Hematopoietic multipotent progenitor cell treated with erythropoietin and hydrocortisone succinate and interleukin-3 and kit ligand, for 4 days (in vitro differentiated cells): ENCODE results near the gene TRAPPC4.
"Not testable (repeated sequence)": the region's sequence is repeated elsewhere in the genome, so short reads cannot be mapped to it uniquely, and the experiment has no call there.

Source experiments
- DNase-seq: peaks from one replicate; pipeline ENCODE4 v3.0.0-alpha.2; 2015

Gene TRAPPC4

DNA sequence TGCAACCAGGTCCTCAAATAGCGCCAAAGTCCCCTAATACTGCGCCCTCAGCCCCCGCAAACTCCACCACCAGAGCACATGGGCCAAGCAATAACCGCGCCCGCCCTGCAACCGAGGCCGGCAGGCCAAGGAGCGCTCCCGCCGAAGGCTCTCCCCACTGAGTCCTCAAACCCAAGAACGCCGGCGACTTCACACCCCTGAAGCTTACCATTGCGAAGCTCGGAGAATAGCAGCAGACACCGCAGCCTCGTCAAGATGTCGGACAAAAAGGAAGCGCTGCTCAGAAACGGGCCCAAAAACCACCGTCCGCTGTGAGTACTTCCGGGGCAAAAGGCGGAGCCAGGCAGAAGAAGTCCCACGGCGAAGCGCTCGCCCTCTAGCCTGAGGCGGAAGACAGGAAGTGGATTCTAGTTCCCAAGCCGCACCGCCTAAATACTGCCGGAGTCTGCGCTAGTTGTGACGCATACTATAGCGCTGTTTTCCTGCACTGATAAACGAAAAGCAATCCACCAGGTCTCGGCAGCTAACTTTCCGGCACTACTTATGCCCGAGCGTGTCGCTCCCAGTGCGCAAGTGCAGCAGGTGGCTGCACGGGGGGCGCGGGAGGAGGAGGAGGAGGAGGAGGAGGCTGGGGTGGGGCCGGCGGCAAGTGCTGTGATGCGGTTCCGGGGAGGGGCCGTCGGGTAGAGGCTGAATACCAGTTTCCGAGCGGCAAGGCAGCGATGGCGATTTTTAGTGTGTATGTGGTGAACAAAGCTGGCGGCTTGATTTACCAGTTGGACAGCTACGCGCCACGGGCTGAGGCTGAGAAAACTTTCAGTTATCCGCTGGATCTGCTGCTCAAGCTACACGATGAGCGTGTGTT lies at the start of gene TRAPPC4, which contains the start of gene RPS25:
TRAPPC4 (plus strand) TSS at position 693 of the 865 bp plus-strand sequence; CDS start at position 723, 30 bp downstream.
RPS25 (minus strand) TSS at position 270 of the 865 bp plus-strand sequence; CDS start at position 211, 59 bp downstream.
- peak; percentile 99 for DNase-seq

- DNase-seq = not testable (repeated sequence)
Observed at GRCh38 chr11:118969508-118969907, 49.1 kb upstream of the TRAPPC4 start.

DNA sequence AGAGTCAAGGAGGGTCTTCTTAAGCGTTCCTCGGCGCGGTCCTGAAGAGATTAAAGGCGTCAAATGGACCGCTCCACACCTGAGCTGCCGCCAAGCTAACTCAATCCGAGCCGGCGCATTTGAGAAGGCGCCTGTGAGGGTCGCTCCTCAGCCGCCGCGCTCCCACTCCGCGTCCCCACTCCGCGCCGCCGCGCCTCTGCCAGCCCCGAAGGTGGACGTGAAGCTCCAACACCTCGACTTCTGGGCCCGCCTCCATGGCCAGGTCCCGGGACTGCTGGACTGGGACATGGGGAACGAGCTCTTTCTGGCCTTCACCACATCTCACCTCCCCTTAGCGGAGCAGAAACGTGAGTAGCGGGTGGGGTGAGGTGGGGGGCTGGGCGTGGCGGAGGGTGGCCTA lies 46.9 kb upstream of the TRAPPC4 start, which contains the start of gene FOXR1:
FOXR1 (plus strand) TSS at position 116 of the 400 bp plus-strand sequence; CDS start at position 287, 171 bp downstream.
- no peak for DNase-seq

- DNase-seq = no peak
Observed at GRCh38 chr11:118973985-118974384, 44.6 kb upstream of the TRAPPC4 start.

DNA sequence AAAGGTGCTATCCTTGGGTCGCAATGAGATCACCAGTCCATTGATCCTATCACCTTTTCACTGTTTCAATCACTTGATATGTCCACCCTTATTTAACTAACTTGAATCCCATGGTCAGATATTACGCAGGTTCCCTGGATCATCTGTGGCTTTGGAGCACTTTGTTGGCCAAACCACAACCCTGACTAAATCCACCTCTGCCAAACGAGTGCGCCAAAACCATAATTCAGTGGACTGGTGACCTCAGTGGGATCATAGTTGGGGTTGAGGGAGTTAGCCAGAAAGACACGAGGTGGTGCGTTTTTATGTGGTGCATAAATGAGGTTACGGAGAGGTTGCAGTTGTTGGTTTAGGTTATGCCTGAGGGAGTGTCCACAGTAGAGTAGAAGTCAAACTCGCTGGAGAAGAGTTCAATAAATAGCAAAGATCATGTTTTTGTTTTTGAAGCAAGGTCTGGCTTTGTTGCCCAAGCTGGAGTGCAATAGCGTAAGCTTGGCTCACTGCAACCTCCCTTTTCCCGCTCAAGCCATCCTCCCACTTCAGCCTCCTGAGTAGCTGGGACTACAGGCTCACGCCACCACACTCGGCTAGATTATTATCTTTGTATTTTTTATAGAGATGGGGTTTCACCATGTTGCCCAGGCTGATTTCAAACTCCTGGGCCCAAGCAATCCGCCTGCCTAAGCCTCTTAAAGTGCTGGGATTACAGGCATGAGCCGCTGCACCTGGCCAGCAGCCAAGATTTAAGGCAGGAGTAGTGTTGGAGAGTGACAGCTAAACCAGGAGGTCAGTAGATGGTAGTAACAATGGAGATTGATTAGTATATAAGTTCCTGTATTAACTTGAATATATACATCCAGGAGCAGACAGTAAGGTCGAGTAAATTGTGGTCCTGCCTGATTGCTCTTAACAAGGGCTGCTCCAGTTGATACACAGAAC lies 42.5 kb upstream of the TRAPPC4 start:
- DNase-seq = no peak

DNA sequence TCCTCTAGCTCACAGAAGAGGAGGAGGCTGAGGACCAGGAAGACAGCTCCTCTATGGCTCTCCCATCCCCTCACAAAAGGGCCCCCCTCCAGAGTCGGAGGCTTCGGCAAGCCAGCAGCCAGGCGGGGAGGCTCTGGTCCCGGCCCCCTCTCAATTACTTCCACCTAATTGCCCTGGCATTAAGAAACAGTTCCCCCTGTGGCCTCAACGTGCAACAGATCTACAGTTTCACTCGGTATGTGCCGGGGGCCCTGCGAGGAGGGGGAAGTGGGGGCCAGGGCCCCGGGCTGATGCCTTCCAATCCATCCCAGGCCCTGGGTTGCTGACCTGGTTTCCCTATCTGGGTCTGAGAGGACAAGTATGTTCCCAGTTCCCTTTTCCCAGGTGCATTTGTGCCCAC lies 39.1 kb upstream of the TRAPPC4 start:
- peak; percentile 62 for DNase-seq

DNA sequence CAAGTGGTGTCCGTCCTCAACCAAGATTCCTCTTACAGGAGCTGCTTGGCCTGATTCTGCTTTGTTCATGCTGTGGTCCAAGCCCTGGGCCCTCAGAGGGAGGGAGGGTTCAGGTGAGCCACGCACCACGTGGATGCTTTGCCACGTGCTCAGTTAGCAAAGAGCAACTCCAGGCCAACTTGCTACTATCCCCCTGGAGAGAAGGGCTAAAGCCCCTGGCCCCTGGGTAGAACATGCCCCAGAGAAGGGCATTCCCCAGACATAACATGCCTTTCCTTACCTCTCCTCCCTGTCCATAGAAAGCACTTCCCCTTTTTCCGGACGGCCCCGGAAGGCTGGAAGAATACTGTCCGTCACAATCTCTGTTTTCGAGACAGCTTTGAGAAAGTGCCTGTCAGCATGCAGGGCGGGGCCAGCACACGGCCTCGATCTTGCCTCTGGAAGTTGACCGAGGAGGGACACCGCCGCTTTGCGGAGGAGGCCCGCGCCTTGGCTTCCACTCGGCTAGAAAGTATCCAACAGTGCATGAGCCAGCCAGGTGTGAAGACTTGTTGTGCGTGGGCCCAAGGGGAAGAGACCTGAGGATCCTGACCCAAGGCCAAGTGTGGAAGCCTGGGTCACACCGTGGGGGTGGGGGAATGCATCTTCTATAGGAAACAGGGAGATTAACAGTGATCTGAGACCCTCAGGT lies 38.2 kb upstream of the TRAPPC4 start:
- peak; percentile 66 for DNase-seq

DNA sequence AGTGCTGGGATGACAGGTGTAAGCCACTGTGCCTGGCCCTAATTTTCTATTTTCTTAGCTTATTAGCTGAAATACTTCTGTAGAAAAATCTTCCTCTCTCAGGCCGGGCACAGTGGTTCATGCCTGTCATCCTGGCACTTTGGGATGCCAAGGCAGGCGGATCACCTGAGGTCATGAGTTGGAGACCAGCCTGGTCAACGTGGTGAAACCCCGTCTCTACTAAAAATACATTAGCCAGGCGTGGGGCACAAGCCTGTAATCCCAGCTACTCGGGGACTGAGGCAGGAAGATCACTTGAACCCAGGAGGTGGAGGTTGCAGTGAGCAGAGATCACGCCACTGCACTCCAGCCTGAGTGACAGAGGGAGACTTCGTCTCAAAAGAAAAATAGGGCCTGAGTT lies 34.2 kb upstream of the TRAPPC4 start:
- not testable (repeated sequence) for DNase-seq

- DNase-seq = no peak
Observed at GRCh38 chr11:118984825-118985224, 33.7 kb upstream of the TRAPPC4 start.

DNA sequence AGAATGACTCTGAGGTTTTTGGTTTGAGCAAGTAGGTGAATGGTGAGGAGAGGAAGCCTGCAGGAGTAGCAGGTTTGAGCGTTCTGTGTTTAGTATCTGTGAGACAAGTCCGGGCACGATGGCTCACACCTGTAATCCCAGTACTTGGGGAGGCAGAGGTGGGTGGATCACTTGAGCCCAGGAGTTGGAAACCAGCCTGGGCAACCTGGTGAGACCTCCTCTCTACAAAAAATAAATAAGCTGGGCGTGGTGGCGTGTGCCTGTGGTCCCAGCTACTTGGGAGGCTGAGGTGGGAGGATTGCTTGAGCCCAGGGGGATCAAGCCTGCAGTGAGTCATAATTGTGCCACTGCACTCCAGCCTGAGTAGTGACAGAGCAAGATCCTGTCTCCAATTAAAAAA lies 30.3 kb upstream of the TRAPPC4 start:
- DNase-seq = no peak

DNA sequence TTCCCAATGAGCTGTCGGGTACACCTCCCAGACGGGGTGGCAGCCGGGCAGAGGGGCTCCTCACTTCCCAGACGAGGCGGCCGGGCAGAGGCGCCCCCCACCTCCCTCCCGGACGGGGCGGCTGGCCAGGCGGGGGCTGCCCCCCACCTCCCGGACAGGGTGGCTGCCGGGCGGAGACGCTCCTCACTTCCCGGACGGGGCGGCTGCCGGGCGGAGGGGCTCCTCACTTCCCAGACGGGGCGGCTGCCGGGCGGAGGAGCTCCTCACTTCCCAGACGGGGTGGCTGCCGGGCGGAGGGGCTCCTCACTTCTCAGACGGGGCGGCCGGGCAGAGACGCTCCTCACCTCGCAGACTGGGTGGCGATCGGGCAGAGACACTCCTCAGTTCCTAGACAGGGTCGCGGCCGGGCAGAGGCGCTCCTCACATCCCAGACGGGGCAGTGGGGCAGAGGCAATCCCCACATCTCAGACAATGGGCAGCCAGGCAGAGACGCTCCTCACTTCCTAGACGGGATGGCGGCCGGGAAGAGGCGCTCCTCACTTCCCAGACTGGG lies 27.0 kb upstream of the TRAPPC4 start:
- DNase-seq = not testable (repeated sequence)

GRCh38 chr11:118996926-118997626 lies 21.5 kb upstream of the TRAPPC4 start:
- DNase-seq = peak; percentile 84

DNA sequence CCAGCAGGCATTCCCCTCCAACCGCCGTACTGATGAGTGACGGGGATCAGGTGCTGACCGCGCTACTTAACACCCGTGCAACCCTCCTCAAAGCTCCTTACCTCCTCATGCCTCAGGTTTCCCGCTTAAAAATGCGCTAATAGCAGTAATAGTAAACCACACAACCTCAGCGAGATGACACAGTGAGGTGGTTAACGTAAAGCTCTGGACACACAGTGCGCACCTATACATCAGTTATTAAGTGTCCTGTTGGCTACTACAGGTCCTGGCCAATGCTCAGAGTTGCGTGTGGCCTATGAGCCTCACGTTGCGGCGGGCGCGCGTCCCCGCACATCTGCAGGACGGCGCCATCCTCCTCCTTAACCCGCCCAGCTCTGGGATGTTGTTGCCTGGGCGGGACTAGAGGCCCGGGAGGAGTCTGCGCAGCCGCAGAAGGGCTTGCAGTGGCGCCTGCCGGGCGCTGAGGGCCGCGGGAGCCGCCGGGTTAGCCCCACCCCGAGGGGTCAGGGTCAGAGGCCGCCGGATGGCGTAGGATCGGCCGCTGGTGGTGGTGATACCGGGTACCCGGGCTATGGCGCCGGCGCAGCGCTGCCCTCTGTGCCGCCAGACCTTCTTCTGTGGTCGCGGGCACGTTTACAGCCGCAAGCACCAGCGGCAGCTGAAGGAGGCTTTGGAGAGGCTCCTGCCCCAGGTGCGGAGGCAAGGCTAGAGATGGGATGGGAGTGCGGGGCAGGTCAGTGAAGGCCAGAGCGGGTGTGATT lies 20.8 kb upstream of the TRAPPC4 start, which contains the start of gene CENATAC:
CENATAC (plus strand) TSS at position 512 of the 761 bp plus-strand sequence; CDS start at position 572, 60 bp downstream.
- peak; percentile 98 for DNase-seq

DNA sequence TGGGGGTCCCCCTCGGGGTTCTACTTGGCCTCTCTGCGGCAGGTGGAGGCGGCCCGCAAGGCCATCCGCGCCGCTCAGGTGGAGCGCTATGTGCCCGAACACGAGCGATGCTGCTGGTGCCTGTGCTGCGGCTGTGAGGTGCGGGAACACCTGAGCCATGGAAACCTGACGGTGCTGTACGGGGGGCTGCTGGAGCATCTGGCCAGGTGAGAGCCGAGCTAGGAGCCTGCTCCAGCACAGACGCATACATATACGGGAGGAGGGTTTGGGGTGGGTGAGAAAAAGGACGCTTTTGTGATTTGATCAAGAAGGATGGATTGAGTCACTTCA lies 20.2 kb upstream of the TRAPPC4 start:
- DNase-seq = no peak

DNA sequence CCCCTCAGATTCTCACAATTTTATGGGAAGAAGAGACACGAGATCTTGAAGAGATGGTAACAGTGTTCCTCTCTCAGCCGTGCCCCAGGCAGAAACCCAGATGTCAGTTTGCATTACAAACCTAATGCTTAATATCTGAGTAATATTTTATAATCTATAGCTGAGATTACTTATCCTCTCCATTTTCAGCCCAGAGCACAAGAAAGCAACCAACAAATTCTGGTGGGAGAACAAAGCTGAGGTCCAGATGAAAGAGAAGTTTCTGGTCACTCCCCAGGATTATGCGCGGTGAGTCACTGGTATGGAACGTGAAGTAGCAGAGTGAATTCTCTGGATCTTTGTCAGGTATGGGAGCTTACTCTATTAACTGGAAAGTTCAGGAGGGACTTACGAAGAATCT lies 19.7 kb upstream of the TRAPPC4 start:
- DNase-seq = no peak

DNA sequence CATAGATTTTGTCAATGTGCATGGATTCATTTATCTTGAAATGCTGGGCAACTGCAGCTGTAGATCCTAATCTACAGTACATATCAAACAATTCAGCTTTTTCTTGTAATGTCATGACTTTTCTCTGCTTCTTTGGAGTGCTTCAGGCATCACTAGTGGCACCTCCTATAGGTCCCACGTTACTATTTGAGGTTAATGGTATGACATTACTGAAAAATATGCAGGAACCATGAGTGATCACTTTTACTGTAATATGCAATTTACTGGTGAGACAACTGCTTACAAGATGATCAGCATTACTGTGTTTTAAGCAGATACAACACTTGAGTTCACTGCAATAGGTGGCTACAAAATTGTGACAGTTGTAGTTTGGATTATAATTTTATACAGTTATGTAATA lies 17.7 kb upstream of the TRAPPC4 start:
- DNase-seq = no peak

DNA sequence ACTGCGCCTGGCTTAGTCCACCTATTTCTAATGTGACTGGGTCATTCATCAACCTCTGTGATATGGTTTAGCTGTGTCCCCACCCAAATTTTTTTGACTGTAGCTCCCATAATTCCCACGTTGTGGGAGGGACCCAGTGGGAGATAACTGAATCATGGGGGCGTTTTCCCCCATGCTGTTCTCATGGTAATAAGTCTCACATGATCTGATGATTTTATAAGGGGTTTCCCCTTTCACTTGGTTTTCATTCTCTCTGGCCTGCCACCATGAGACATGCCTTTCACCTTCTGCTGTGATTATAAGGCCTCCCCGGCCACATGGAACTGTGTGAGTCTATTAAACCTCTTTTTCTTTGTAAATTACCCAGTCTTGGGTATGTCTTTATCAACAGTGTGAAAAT lies 11.9 kb upstream of the TRAPPC4 start:
- no peak for DNase-seq

GRCh38 chr11:119011476-119012053 lies 7.0 kb upstream of the TRAPPC4 start:
- no peak for DNase-seq

DNA sequence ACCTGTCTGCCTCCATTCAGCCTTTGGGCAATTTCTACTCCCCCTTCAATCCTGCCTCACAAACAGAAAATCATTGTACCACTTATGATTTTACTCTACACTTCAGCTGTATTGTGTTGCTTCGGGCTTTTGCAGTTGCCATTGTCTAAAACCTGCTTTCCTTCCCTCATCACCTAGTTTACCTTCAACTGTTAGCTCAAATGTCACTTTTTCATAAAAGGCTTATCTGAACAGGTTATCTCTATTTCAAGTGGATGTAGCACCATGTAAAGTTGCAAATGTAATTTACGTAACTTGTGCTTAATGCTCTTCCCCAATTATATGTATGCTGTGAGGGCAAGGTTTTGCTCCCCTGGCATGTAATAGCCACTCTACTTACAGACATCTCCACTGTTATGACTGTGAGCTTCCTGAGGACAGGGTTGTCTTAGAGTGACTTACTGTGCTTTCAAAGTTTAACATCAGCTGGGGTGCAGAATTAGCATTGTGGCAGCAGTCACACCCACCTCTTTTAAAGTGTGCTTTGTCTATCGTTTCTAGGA lies 5.9 kb upstream of the TRAPPC4 start:
- no peak for DNase-seq
